Liver (tissue), 3 donors: ENCODE measurements around the gene CETN1.

Experiments used
- ATF3 ChIP-seq: IDR thresholded peaks from 2 replicates; pipeline ENCODE4 v1.6.1; 2016; ENCODE audit warnings: antibody characterized with exemption
- CTCF ChIP-seq: fragments of 150-350 bp; IDR thresholded peaks from 2 replicates; pipeline ENCODE4 v1.5.1; 2017; ENCODE audit warnings: improper control_type of control experiment, low read depth, low read length; ENCODE audit not compliant: missing input control
- FOXA1 ChIP-seq: IDR thresholded peaks from 2 replicates; pipeline ENCODE4 v1.6.1; 2016; ENCODE audit warnings: antibody characterized with exemption
- GABPA ChIP-seq, 2 donors: IDR thresholded peaks in 1 of 2; conservative IDR thresholded peaks in 1 of 2; 2 replicates each; pipeline ENCODE4 v1.6.1; 2016; ENCODE audit warnings: antibody characterized with exemption in 2 of 2, mild to moderate bottlenecking in 1 of 2, moderate library complexity in 1 of 2
- HNF4A ChIP-seq, 2 donors: conservative IDR thresholded peaks; 2 replicates each; pipeline ENCODE4 v1.6.1; 2016; ENCODE audit warnings: antibody characterized with exemption in 2 of 2, mild to moderate bottlenecking in 2 of 2
- JUND ChIP-seq, 2 donors: IDR thresholded peaks; 2 replicates each; pipeline ENCODE4 v1.6.1; 2016; ENCODE audit warnings: antibody characterized with exemption in 2 of 2
- MAX ChIP-seq: IDR thresholded peaks from 2 replicates; pipeline ENCODE4 v1.6.1; 2016; ENCODE audit warnings: antibody characterized with exemption
- NR2F2 ChIP-seq: IDR thresholded peaks from 2 replicates; pipeline ENCODE4 v1.6.1; 2016; ENCODE audit warnings: antibody characterized with exemption
- RAD21 ChIP-seq, 2 donors: IDR thresholded peaks; 2 replicates each; pipeline ENCODE4 v1.6.1; 2016; ENCODE audit warnings: antibody characterized with exemption in 2 of 2, mild to moderate bottlenecking in 2 of 2
- RXRA ChIP-seq, 2 donors: IDR thresholded peaks; 2 replicates each; pipeline ENCODE4 v1.6.1; 2017 to 2018; ENCODE audit warnings: antibody characterized with exemption in 2 of 2, mild to moderate bottlenecking in 1 of 2
- SP1 ChIP-seq: IDR thresholded peaks from 2 replicates; pipeline ENCODE4 v1.6.1; 2018; ENCODE audit warnings: antibody characterized with exemption, mild to moderate bottlenecking
- TAF1 ChIP-seq: conservative IDR thresholded peaks from 2 replicates; pipeline ENCODE4 v1.6.1; 2016; ENCODE audit warnings: antibody characterized with exemption, mild to moderate bottlenecking
- YY1 ChIP-seq: IDR thresholded peaks from 2 replicates; pipeline ENCODE4 v1.6.1; 2016; ENCODE audit warnings: antibody characterized with exemption, mild to moderate bottlenecking
- ZBTB33 ChIP-seq: IDR thresholded peaks from 2 replicates; pipeline ENCODE4 v1.6.1; 2016; ENCODE audit warnings: antibody characterized with exemption
- donor health status: healthy.
- donor health status: healthy.

GRCh38 chr18:581096-581495 lies 916 bp downstream of the CETN1 start:
- TF ChIP-seq CTCF (no peak), TAF1 (no peak), ATF3 (no peak), GABPA (IDR thresholded peaks at IDR 0.05 in 1 of 2, conservative IDR thresholded peaks at IDR 0.05 in 1 of 2) (no peak), NR2F2 (no peak), RAD21 (IDR thresholded peaks at IDR 0.05) (no peak), JUND (IDR thresholded peaks at IDR 0.05) (no peak), ZBTB33 (no peak), YY1 (no peak), SP1 (no peak), FOXA1 (no peak), HNF4A (conservative IDR thresholded peaks at IDR 0.05) (no peak), RXRA (IDR thresholded peaks at IDR 0.05) (no peak), MAX (no peak)
